Daoy (cell line): ENCODE results near the gene ZNF549. TPM values are rescaled to one million over a fixed set of nuclear protein-coding genes. Genes with fewer than 3 reads are reported as not detected.

Experiments
- DNase-seq: peaks from one replicate; pipeline ENCODE4 v3.0.0-alpha.2; 2015; ENCODE audit warnings: low read depth
- total RNA-seq: library from RNA; depleted of rRNA; stranded (reverse); fragments of >200 nt; shearing (Covaris generic); gene quantifications from 2 replicates; pipeline ENCODE4 v1.2.3, GENCODE V29; 2014; rRNA removed

The ZNF549 gene
- total RNA-seq, 1 experiment from 2014 or later, result 3.4 TPM

DNA sequence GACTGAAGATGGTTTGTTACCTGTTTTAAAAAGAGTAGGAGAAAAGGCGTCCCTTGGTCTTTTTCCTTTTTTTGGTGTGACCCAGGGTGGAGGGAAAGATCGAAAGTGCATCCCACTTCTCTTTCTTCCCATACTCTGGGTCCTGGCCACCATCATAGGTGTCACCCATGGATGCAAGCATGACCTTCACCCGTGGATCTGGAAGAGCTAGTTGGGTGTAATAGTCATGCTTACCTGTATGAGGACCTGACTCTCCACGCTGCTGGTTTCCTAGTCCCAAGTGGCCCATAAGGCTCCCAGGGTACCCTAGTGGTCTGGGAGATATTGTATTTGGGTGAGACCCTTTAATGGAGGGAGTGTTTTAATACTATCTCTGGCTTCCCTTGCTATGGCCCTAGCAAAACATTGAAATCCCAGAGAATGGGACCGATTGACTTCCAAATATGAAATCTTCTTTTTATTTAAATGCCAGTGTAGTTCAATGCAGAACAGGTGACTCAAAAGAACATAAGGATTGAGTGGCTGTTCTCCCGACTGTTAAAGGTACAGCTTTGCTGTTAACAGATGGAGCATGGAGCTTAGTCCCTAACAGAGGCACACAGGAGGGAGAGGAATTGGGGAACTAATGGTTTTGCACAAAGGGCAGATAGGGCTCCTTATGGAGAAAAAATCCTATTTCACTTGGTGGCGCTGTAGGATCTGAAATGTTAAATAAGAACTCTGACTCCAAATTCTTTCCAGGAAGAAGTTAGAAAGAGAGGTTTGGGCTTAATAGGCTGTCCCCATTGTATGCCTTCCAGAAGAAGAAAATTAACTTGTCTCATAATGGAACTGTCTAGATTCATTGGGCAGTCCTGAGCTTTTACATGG lies 39.5 kb downstream of the ZNF549 start:
- no peak for DNase-seq

DNA sequence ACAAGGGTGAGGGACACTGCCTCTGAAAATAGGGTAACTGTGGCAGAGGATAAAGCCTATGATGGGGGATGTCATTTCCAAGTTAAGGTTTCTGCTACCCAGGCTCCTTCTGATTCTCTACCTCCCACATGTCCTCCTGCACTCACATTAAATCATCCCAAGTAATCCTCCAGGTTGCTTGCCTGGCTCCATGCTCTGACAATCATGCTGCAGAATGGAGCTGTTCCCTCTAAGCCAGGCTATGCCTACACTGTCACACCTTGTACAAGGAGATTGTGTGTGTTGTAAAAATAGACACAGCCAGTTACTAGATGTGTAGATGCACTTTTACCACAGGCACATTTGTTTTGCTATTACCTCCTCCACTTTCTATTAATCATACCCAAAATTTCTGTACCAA lies 43.6 kb downstream of the ZNF549 start:
- no peak for DNase-seq

DNA sequence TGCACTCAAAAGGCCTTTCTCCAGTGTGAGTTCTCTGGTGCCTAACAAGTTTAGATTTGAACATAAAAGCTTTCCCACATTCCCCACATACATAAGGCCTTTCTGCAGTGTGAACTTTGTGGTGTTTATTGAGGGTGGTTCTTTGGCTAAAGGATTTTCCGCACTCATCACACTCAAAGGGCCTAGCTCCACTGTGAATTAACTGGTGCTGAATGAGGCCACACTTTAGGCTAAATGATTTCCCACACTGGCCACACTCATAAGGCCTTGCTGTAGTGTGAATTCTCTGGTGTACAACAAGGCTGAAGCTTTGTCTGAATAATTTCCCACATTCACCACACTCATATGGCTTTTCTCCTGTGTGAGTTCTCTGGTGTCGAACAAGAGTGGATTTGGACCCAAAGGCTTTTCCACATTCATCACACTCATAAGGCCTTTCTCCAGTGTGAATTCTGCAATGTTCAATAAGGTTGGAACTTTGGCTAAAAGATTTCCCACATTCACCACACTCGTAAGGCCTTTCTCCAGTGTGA lies 45.3 kb downstream of the ZNF549 start:
- no peak for DNase-seq

DNA sequence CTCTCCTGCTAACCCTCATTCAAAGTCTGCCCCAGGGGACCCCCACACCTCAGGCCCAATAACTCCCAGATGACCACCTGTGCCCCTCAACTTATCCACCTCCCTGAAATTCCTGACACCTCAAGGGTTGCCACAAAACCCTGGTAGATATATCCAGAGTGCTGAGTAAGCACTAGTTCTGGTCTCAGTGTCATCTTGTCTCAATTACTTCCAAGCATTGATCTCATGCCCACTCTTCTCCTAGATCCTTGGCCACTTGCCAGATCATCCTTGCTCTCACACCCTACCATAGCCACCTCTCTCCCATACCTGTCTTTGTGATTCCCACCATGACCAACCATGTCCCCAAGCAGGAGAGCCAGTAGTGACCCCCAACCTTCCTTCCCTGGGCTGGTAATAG lies 49.5 kb downstream of the ZNF549 start:
- DNase-seq, result no peak

DNA sequence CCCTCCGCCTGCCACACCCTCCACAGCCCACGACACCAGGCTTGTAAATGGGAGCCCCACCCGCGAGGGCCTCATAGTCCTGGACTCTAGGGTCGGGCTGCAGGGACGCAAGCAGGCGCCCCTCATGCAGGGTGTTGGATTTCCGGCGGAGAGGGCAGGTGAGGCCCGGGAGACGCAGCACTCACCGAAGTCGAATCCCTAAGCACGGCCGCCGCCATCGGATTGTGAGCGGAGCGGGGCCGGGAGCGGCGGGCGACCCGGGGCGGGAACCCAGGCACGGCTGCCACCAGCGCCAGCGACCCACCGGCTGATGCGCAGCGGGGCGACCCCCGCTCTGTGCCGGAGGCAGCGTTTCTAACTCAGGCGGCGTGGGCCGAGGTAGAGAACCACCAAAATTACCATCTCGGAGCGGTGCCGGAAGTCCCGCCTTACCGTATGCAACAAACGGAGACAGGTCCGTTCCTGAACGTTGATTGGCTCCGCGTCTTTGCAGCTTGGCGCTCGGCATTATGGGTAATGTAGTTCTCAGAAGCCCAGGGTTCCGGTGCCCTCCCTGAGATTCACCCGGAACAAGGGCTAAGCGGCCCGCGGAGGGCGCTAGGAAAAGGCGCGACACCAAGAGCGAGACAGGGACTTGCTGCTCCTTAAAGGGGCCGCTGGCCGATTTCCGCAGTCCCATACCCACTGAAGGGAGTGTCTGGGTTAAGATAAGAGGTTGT lies 51.5 kb downstream of the ZNF549 start, which contains the start of gene ZNF416:
ZNF416 (minus strand) TSS at position 425 of the 719 bp plus-strand sequence; CDS start at position 218, 207 bp downstream.
- DNase-seq, result peak; percentile 98

DNA sequence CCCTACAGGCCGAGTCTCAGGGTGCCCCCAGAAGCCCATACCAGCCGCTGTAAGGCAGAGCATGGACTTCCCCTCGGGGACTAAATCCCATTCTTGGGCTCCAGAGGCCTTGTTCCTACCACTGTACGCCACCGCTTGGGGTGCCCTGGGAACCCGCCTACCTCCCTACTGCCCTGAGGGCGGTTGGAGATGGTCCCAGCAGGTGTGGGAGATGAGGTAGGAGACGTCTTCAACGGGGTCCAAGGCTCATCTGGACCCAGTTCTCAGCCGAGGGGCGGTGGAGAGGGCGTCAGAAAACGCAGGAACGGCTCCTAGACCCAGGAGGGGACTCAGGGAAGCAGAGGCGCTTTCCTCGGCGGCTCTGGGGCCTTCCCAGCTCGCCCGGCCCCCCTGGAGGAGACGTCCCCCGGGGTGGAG lies 56.0 kb downstream of the ZNF549 start:
- DNase-seq, result no peak

DNA sequence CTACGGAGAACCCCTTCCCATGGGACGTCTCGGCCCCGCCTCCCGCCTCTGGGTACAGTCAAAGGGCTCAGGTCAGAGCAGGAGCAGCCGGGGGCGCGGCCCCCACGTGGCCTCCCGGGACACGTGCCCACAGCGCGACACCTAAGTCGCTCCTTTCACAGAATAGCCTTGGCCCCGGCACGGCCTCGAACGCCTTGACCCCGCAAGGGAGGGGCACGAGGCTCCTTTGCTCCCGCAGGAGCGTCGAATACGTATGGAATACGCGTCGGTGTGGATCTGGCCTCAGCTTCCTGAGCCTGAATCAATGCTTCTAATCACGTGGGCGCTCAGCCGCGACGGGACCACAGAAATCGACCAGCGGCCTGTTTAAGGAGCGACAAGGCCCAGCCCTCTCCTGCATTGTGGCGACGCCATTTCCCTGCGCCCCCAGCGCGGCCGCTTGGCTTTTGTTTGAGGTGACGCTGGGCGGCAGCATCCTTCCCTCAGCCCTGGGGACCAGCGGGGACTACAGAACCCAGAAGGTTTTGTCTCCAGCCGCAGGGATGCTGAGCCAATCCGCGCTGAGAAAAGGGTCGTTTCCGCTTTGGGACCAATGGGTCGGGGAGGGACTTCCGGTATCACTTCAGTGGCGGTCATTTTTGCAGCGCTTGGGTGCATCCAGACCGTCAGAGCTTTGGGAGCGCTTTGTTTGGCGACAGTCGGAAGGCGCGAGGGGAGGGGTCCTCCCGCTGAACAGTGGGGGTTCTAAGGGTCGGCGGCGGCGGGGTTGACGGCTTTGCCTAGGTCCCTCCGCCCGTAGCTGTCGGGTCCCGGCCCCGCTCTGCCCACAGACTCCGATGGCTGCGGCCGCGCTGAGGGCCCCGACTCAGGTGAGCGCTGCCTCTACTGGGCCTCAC lies 56.6 kb downstream of the ZNF549 start, which contains the start of gene ZIK1:
ZIK1 (plus strand) TSS at position 625 of the 896 bp plus-strand sequence; CDS start at position 837, 212 bp downstream.
- DNase-seq, result peak; percentile 96

DNA sequence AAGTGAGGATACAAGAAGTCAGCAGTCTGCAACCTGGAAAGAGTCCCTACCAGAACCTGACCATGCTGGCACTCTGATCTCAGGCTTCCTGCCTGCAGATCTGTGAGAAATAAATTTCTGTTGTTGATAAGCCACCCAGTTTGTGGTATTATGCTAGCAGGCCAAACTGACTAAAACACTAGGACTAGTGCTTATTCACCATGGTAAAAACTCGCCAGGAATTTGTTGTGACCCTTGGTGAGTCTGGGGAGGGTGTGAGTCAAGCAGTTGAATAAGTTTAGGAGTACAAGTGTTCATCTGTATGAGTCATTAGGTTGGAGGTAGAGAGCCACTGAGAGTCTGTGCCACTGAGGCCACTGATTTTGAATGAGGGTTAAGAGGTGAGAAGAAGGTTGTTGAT lies 60.4 kb downstream of the ZNF549 start:
- peak; percentile 72 for DNase-seq

DNA sequence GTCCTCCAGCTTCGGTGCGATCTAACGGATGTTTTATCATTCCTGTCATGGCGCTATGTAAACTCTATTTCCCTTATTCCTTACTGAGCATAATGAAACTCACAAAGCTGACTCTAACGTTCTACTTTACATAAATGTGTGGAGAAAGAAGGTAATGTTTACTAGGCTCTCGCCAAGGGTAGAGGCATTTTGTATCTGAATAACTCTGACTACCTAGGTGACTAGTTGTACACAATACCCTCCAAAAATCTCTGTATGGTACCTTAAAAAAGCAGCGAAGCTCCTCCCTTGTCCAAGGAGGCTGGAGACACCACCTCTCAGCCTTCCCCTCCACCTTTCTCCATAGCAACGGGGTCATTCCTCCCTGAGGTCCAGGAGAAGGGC lies 72.2 kb downstream of the ZNF549 start:
- DNase-seq, result no peak

DNA sequence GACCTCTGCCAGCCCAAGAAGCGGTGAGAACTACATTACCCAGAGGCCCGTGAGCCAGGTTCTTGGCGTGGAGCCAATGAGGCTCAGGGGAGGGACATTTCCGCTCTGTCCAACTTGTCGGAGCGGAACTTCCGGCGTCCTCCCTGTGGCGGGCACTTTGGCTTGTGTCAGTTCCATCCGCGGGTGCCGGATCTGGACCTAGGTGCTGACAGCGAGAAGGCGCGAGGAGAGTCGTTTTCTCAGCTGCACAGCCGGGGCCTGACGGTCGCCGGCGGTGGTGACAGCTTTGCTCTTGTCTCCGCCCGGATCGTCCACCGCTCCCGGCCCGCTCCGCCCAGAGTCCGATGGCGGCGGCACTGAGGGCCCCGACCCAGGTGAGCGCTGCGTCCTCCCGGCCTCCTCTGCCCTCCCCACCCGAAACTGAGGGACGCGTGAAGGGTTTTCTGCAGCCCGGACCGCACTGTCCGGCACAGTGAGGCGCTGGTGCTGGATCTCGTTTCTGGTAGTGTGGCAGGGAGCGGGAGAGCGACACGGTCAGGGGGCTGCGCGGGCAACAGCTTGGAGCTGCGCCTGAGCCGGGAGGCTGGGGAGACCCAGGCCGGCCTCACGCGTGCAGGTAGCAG lies 72.7 kb downstream of the ZNF549 start, which contains the start of gene ZNF530:
ZNF530 (plus strand) TSS at position 125 of the 623 bp plus-strand sequence. CDS start 4,461 bp downstream, outside the sequence.
- peak; percentile 96 for DNase-seq

DNA sequence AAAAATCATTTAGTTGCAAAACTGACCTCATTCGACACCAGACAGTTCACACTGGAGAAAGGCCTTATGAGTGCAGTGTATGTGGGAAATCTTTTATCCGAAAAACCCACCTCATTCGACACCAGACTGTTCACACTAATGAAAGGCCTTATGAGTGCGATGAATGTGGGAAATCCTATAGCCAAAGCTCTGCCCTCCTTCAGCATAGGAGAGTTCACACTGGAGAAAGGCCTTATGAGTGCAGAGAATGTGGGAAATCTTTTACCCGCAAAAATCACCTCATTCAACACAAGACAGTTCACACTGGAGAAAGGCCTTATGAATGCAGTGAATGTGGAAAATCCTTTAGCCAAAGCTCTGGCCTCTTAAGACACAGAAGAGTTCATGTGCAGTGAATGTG lies 79.8 kb downstream of the ZNF549 start:
- DNase-seq, result no peak

Other genes starting within 250 kb of the ZNF549 start
- gene ZNF460, start 246.9 kb upstream of the ZNF549 start, total RNA-seq, result 19.8 and 23.3 TPM in 2 replicates
- gene ZNF543, start 206.9 kb upstream of the ZNF549 start, total RNA-seq, result 6.3 and 7.4 TPM in 2 replicates
- gene ZNF304, start 176.1 kb upstream of the ZNF549 start, total RNA-seq, result 5.7 and 6.2 TPM in 2 replicates
- 24.1 and 24.9 TPM in 2 replicates for gene TRAPPC2B, start 163.8 kb upstream of the ZNF549 start, total RNA-seq
- 2.6 and 3.4 TPM in 2 replicates for gene ZNF547, start 163.8 kb upstream of the ZNF549 start, total RNA-seq
- gene ZNF548, start 137.5 kb upstream of the ZNF549 start, total RNA-seq, result 13.4 and 17.3 TPM in 2 replicates
- gene ZNF17, start 116.2 kb upstream of the ZNF549 start, total RNA-seq, result 7.9 and 8.0 TPM in 2 replicates
- 11.2 and 16.2 TPM in 2 replicates for gene ZNF749, start 92.0 kb upstream of the ZNF549 start, total RNA-seq
- not detected in 2 replicates for gene VN1R1, start 70.2 kb upstream of the ZNF549 start, total RNA-seq
- gene ZNF772, start 49.8 kb upstream of the ZNF549 start, total RNA-seq, result 9.8 and 12.2 TPM in 2 replicates
- gene ZNF419, start 39.6 kb upstream of the ZNF549 start, total RNA-seq, result 2.8 and 8.4 TPM in 2 replicates
- gene ZNF773, start 27.4 kb upstream of the ZNF549 start, total RNA-seq, result 5.8 and 6.3 TPM in 2 replicates
- 9.7 and 34.5 TPM in 2 replicates for gene ZNF550, start 32.5 kb downstream of the ZNF549 start, total RNA-seq
- 2.9 and 5.1 TPM in 2 replicates for gene ZNF416, start 51.6 kb downstream of the ZNF549 start, total RNA-seq
- 9.5 and 12.5 TPM in 2 replicates for gene ZIK1, start 56.8 kb downstream of the ZNF549 start, total RNA-seq
- gene ZNF530, start 72.5 kb downstream of the ZNF549 start, total RNA-seq, result 7.5 and 15.1 TPM in 2 replicates
- gene ZNF134, start 86.9 kb downstream of the ZNF549 start, total RNA-seq, result 17.0 and 22.9 TPM in 2 replicates
- 7.4 and 9.8 TPM in 2 replicates for gene ZNF211, start 105.8 kb downstream of the ZNF549 start, total RNA-seq
- gene ZSCAN4, start 141.6 kb downstream of the ZNF549 start, total RNA-seq, result not detected in 2 replicates
- 16.6 and 17.5 TPM in 2 replicates for gene ZNF551, start 154.6 kb downstream of the ZNF549 start, total RNA-seq
- not detected in 2 replicates for gene ZNF154, start 181.8 kb downstream of the ZNF549 start, total RNA-seq
- gene ZNF671, start 200.3 kb downstream of the ZNF549 start, total RNA-seq, result 2.5 and 3.8 TPM in 2 replicates
- 8.1 and 17.7 TPM in 2 replicates for gene ZNF776, start 219.5 kb downstream of the ZNF549 start, total RNA-seq
- 12.8 and 13.3 TPM in 2 replicates for gene ZNF586, start 242.3 kb downstream of the ZNF549 start, total RNA-seq